OCI-LY7 (cell line): Measurements from ENCODE around the gene RTN4R. TPM values are rescaled to one million over a fixed set of nuclear protein-coding genes. Genes with fewer than 3 reads are reported as not detected.

ENCODE experiments used
- BruUV-seq: library from RNA; stranded (reverse); fragments of 400-500 nt; replicated peaks from 2 replicates; lab custom pipeline; 2021; lab: Mats Ljungman, UMichigan
- CTCF ChIA-PET: fragments of 300-600 bp; sonication (Branson Sonifier 250); formaldehyde crosslinking; loops from one replicate; lab custom pipeline; 2022; ENCODE audit warnings: antibody characterized with exemption; ENCODE audit not compliant: unreplicated experiment; lab: Charles Lee
- POLR2A ChIA-PET: fragments of 300-600 bp; sonication (Branson Sonifier 250); formaldehyde crosslinking; loops from one replicate; lab custom pipeline; 2022; ENCODE audit warnings: antibody characterized with exemption; lab: Charles Lee
- DNase-seq: peaks from one replicate; pipeline ENCODE4 v3.0.0-alpha.2; 2015; ENCODE audit warnings: low spot score
- H2AFZ ChIP-seq: fragments of 200-600 bp; sonication (generic), shearing (Covaris generic); 2 replicates; pipeline ENCODE4 v1.6.1; 2014; ENCODE audit warnings: mild to moderate bottlenecking, antibody characterized with exemption, low read length, moderate library complexity
- H3K27ac ChIP-seq: fragments of 200-600 bp; sonication (generic); 2 replicates; pipeline ENCODE4 v1.5.1; 2014; ENCODE audit warnings: mixed run types, low read depth, mild to moderate bottlenecking, moderate library complexity, low read length, inconsistent platforms; ENCODE audit not compliant: poor library complexity, severe bottlenecking
- H3K36me3 ChIP-seq: fragments of 200-600 bp; sonication (generic); 2 replicates; pipeline ENCODE4 v1.6.1; 2014; ENCODE audit warnings: mild to moderate bottlenecking, antibody characterized with exemption, low read length, moderate library complexity, mixed read lengths; ENCODE audit not compliant: insufficient read depth
- H3K4me1 ChIP-seq: fragments of 200-600 bp; sonication (generic); 2 replicates; pipeline ENCODE4 v1.5.1; 2014; ENCODE audit warnings: mild to moderate bottlenecking, low read length; ENCODE audit not compliant: insufficient read depth, poor library complexity, severe bottlenecking
- H3K4me2 ChIP-seq: fragments of 200-600 bp; sonication (generic); 2 replicates; pipeline ENCODE4 v1.6.1; 2014; ENCODE audit warnings: mild to moderate bottlenecking, low read length
- H3K4me3 ChIP-seq: fragments of 200-600 bp; sonication (generic); 2 replicates; pipeline ENCODE4 v1.5.1; 2014; ENCODE audit warnings: mild to moderate bottlenecking, low read depth, low read length; ENCODE audit not compliant: poor library complexity, severe bottlenecking
- H3K79me2 ChIP-seq: fragments of 200-600 bp; sonication (generic); 2 replicates; pipeline ENCODE4 v1.6.1; 2016; ENCODE audit warnings: low read depth, mild to moderate bottlenecking, low read length, moderate library complexity, mixed read lengths; ENCODE audit not compliant: insufficient read depth
- H3K9me2 ChIP-seq: fragments of 200-600 bp; sonication (generic); 2 replicates; pipeline ENCODE4 v1.6.1; 2016; ENCODE audit warnings: mild to moderate bottlenecking, low read length, mixed read lengths; ENCODE audit not compliant: insufficient read depth
- H3K9me3 ChIP-seq: fragments of 200-600 bp; sonication (generic); 2 replicates; pipeline ENCODE4 v1.6.1; 2014; ENCODE audit warnings: mild to moderate bottlenecking, mixed run types, low read length, mixed read lengths
- H4K20me1 ChIP-seq: fragments of 200-600 bp; sonication (generic); 2 replicates; pipeline ENCODE4 v1.6.1; 2014; ENCODE audit warnings: mild to moderate bottlenecking, antibody characterized with exemption, low read length, moderate library complexity, mixed read lengths; ENCODE audit not compliant: insufficient read depth
- CTCF ChIP-seq: fragments of 200-600 bp; sonication (generic); conservative IDR thresholded peaks from 2 replicates; pipeline ENCODE4 v1.5.1; 2014; ENCODE audit warnings: mild to moderate bottlenecking, antibody characterized with exemption, low read length, moderate library complexity, mixed read lengths
- EZH2phosphoT487 ChIP-seq: fragments of 200-600 bp; sonication (generic); IDR thresholded peaks from 2 replicates; pipeline ENCODE4 v1.6.1; 2018; ENCODE audit warnings: low read depth, borderline replicate concordance, mild to moderate bottlenecking, mixed run types, antibody characterized with exemption, low read length, moderate library complexity, mixed read lengths
- intact Hi-C: fragments of 100-400 bp; cut with micrococcal nuclease; formaldehyde crosslinking; loops from one replicate; pipeline ENCODE4 v1.10.0; 2022; ENCODE audit not compliant: unreplicated experiment
- total RNA-seq, 2 experiments: library from RNA; depleted of rRNA in 1 of 2; stranded (reverse); fragments of >200 nt in 1 of 2; shearing (Covaris generic) in 1 of 2; gene quantifications; 2 replicates each; pipeline ENCODE4 v1.2.3, GENCODE V29; 2014 to 2022

Gene RTN4R
- total RNA-seq, 2 experiments from 2014 or later: not detected

GRCh38 chr22:20295262-20296064 lies 27.3 kb upstream of the RTN4R start:
- Histone ChIP-seq H2AFZ (no peak overlapping the region), H3K79me2 (no peaks in the 10 kb centered on the region), H3K4me1 (no peaks in the 10 kb centered on the region), H3K4me3 (no peak overlapping the region), H3K9me2 (no peaks in the 10 kb centered on the region), H4K20me1 (no peaks in the 10 kb centered on the region), H3K9me3 (no peaks in the 10 kb centered on the region), H3K27ac (no peak overlapping the region), H3K4me2 (no peak overlapping the region), H3K36me3 (no peaks in the 10 kb centered on the region)
- CTCF ChIA-PET: no interaction called here
- intact Hi-C loops: no loop called here
- TF ChIP-seq CTCF (no peak), EZH2phosphoT487 (no peak)
- POLR2A ChIA-PET: no interaction called here
- DNase-seq: no peak
- no TSS peak for BruUV-seq

DNA sequence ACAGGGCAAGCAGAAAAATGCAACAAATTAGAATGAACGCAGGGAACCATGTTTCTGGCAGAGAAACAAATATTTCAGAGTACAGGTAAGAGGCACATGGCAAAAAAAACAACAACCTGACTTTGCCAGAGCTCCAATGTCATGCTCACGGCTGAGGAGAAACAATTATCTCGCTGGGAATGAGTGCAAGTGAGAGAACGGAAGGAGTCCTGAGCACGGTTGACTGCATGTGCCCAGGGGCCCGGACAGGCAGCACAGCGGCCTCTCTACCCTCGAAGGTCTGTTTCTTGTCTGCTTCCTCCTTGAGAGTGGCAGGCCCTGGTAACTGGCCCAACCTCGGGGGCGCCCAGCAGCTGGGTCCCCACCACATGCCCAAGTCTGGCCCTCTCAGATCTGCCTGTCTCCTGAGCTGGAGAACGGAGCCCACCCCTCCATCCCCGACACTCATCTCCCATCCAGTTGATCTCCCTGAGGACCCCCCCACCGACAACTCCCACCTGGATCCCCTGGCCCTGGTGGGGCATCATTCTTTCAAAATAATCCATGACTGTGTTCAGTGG lies 24.6 kb upstream of the RTN4R start:
- H2AFZ ChIP-seq: no peak overlapping the region
- intact Hi-C loops: no loop called here
- POLR2A ChIA-PET: no interaction called here

More for the DNA sequence above, 24.6 kb upstream of the RTN4R start:
- Histone ChIP-seq H4K20me1 (no peaks in the 10 kb centered on the region), H3K4me3 (no peak overlapping the region), H3K4me1 (no peaks in the 10 kb centered on the region), H3K9me2 (no peaks in the 10 kb centered on the region), H3K4me2 (no peak overlapping the region), H3K79me2 (no peaks in the 10 kb centered on the region), H3K9me3 (no peaks in the 10 kb centered on the region), H3K27ac (no peak overlapping the region), H3K36me3 (no peaks in the 10 kb centered on the region)
- no TSS peak for BruUV-seq
- CTCF ChIA-PET: no interaction called here
- DNase-seq: no peak
- TF ChIP-seq EZH2phosphoT487 (no peak), CTCF (no peak)
